ENCODE data around the gene CDH23.

The CDH23 gene

DNA sequence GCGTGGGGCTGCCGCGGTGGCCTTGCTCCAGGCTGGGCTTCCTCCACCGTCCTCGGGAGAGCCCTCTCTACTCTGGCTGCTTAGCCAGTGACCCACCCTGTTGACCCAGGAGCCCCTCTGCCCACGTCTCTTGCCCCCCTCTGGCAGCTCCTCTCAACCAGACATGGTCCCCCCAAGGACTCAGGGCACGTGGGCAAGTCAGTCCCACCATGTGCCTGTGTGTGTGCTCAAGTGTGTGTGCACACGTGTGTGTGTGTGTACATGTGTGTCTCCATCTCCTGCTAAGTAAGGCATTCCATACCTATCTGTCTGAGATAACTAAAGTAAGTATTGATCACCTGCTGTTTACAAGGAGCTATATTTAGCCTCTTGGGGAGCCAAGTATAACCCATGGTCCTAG lies 221.9 kb downstream of the CDH23 start:
- no peak overlapping the region for H3K9ac ChIP-seq
- H3K4me2 ChIP-seq (ENCODE audit: low read length) = no peak overlapping the region
- TF ChIP-seq, protein P1, sequence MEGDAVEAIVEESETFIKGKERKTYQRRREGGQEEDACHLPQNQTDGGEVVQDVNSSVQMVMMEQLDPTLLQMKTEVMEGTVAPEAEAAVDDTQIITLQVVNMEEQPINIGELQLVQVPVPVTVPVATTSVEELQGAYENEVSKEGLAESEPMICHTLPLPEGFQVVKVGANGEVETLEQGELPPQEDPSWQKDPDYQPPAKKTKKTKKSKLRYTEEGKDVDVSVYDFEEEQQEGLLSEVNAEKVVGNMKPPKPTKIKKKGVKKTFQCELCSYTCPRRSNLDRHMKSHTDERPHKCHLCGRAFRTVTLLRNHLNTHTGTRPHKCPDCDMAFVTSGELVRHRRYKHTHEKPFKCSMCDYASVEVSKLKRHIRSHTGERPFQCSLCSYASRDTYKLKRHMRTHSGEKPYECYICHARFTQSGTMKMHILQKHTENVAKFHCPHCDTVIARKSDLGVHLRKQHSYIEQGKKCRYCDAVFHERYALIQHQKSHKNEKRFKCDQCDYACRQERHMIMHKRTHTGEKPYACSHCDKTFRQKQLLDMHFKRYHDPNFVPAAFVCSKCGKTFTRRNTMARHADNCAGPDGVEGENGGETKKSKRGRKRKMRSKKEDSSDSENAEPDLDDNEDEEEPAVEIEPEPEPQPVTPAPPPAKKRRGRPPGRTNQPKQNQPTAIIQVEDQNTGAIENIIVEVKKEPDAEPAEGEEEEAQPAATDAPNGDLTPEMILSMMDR (IDR thresholded peaks at IDR 0.05) = no peak
- H3K4me3 ChIP-seq (ENCODE audit: low read depth, low read length) = no peak overlapping the region
- H3K79me2 ChIP-seq = peaks cover 23% of the 10 kb centered on the region
- H3K9me3 ChIP-seq (ENCODE audit: control insufficient read depth, low read length) = no peaks in the 10 kb centered on the region
- peaks cover 36% of the 10 kb centered on the region for H3K4me1 ChIP-seq
- H3K36me3 ChIP-seq (ENCODE audit: control insufficient read depth, insufficient read depth, low read length) = no peaks in the 10 kb centered on the region
- H3K27me3 ChIP-seq (ENCODE audit: control insufficient read depth, insufficient read depth, low read length) = no peaks in the 10 kb centered on the region
- H3K27ac ChIP-seq = no peak overlapping the region
- H2AFZ ChIP-seq = no peak overlapping the region

DNA sequence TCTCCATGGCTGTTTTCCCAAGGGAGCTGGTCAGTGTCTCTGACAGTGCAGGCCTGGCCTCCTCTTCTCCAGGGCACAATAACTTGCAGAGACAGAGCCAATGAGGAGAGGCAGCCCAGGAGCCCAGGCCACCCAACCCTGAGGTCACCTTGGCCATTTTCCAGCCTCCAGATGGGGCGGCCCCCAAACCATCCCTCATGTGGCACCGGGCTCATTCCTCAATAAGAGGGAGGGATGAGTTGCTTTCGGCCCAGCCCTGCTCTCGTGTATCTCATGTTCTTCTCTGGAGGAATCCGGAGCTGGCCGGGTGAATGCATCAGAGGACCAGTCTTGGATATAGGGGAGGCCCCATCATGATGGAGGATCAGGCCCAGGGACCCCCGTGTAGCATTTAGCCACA lies 223.9 kb downstream of the CDH23 start:
- TF ChIP-seq, protein P1 (IDR thresholded peaks at IDR 0.05) = no peak
- Histone ChIP-seq H3K36me3 (ENCODE audit: control insufficient read depth, insufficient read depth, low read length) (no peaks in the 10 kb centered on the region), H3K4me3 (ENCODE audit: low read depth, low read length) (no peak overlapping the region), H3K9ac (no peak overlapping the region), H3K27ac (peak overlapping the region; percentile 9), H3K4me1 (peaks cover 27% of the 10 kb centered on the region), H3K9me3 (ENCODE audit: control insufficient read depth, low read length) (no peaks in the 10 kb centered on the region), H3K79me2 (peaks cover 23% of the 10 kb centered on the region), H3K27me3 (ENCODE audit: control insufficient read depth, insufficient read depth, low read length) (no peaks in the 10 kb centered on the region), H2AFZ (no peak overlapping the region), H3K4me2 (ENCODE audit: low read length) (no peak overlapping the region)

DNA sequence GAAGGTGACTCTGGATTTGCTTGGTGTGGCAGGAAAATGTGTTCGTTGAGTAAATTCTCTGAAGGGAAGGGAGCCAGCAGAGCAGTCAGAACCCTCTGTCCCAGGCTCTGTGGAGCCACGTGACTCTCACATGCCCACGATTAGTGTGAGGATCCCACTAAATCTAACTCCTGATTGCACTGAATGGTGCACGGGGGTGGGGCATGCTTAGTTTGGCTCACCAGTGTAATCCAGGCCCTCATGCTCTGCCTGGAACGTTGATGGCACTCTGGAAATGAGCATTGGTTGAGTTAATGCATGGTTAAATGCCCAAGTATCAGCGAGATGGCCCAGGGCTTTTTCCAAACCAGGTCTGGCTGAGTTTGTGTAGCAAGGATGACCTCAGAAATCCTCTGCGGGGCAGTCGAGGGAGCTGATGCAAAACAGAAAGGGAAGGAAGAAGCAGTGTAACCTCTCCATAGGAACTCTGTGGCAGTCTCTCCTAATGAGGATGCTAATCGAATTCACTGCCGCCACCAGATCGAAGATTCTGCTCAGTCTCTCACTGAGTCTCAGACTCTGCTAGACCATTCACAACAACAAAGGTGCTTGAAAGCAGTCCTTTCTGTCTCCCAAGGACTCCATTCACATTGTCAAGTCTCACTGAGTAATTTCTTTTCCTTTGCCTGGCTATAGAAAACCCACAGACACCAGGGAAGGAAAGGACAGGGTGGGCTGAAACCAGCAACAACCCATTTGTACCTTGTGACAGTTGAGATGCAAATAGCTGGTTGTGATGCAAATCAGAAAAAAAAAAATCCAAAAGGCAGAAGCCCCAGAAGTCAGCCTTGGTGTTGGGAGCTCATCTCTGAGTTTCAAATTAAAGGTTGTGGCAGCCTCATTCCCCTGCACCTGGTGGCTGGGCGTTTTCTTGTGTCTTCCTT lies 224.8 kb downstream of the CDH23 start:
- H3K27me3 ChIP-seq (ENCODE audit: control insufficient read depth, insufficient read depth, low read length) = no peaks in the 10 kb centered on the region
- peaks cover 24% of the 10 kb centered on the region for H3K4me1 ChIP-seq
- H3K36me3 ChIP-seq (ENCODE audit: control insufficient read depth, insufficient read depth, low read length) = no peaks in the 10 kb centered on the region
- H2AFZ ChIP-seq = no peak overlapping the region
- no peak overlapping the region for H3K4me2 ChIP-seq (ENCODE audit: low read length)
- H3K9ac ChIP-seq = no peak overlapping the region
- no peak overlapping the region for H3K4me3 ChIP-seq (ENCODE audit: low read depth, low read length)
- TF ChIP-seq, protein P1 (IDR thresholded peaks at IDR 0.05) = no peak
- H3K79me2 ChIP-seq = peaks cover 16% of the 10 kb centered on the region
- peak overlapping the region; percentile 9 for H3K27ac ChIP-seq
- no peaks in the 10 kb centered on the region for H3K9me3 ChIP-seq (ENCODE audit: control insufficient read depth, low read length)

DNA sequence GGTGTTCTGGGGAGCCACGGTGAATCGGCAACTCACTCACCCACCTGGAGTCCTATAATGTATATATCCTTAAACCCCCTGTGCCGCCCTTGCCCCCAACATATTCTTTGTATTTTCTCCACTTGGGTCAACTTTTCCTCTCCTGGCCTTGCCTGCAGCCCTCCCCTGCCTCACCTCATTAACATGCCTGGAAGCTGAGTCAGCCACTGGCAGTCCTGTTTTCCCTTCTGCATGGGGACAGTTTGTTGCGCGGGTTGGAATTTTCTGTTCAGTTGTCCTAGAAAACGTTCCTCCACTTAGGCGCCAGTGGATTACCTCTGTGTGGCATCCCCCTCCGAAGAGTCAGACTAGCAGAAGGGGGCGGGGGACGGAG lies 225.4 kb downstream of the CDH23 start:
- H3K36me3 ChIP-seq (ENCODE audit: control insufficient read depth, insufficient read depth, low read length) = no peaks in the 10 kb centered on the region
- no peak overlapping the region for H3K4me3 ChIP-seq (ENCODE audit: low read depth, low read length)
- H3K27ac ChIP-seq = no peak overlapping the region
- H3K9me3 ChIP-seq (ENCODE audit: control insufficient read depth, low read length) = no peaks in the 10 kb centered on the region
- peaks cover 12% of the 10 kb centered on the region for H3K79me2 ChIP-seq
- TF ChIP-seq, protein P1 (IDR thresholded peaks at IDR 0.05) = no peak
- H2AFZ ChIP-seq = no peak overlapping the region
- H3K4me2 ChIP-seq (ENCODE audit: low read length) = no peak overlapping the region
- H3K9ac ChIP-seq = no peak overlapping the region
- no peaks in the 10 kb centered on the region for H3K27me3 ChIP-seq (ENCODE audit: control insufficient read depth, insufficient read depth, low read length)
- peaks cover 24% of the 10 kb centered on the region for H3K4me1 ChIP-seq

DNA sequence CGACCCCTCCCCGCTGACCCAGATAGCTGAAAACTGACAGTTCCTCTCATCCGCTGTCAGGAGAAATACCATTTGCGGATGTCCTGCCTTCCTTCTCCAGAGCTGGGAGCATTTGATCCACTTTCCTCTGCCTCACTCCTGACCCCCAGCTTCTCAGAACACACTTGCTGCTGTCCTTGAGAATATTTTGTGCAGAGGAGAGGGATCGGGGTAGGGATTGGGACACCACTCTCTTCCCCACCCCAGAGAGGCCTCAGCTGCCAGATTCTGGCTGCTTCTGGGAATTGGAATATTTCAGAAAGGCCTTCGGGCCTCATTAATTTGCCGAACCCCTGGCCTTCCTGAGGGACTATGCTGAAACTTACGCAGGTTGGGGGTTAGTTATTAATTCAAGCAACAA lies 225.9 kb downstream of the CDH23 start:
- no peak overlapping the region for H3K27ac ChIP-seq
- H3K4me2 ChIP-seq (ENCODE audit: low read length) = no peak overlapping the region
- no peaks in the 10 kb centered on the region for H3K27me3 ChIP-seq (ENCODE audit: control insufficient read depth, insufficient read depth, low read length)
- peaks cover 24% of the 10 kb centered on the region for H3K4me1 ChIP-seq
- H3K9me3 ChIP-seq (ENCODE audit: control insufficient read depth, low read length) = no peaks in the 10 kb centered on the region
- no peaks in the 10 kb centered on the region for H3K36me3 ChIP-seq (ENCODE audit: control insufficient read depth, insufficient read depth, low read length)
- TF ChIP-seq, protein P1 (IDR thresholded peaks at IDR 0.05) = no peak
- H3K4me3 ChIP-seq (ENCODE audit: low read depth, low read length) = no peak overlapping the region
- H3K79me2 ChIP-seq = peaks cover 12% of the 10 kb centered on the region
- H2AFZ ChIP-seq = no peak overlapping the region
- no peak overlapping the region for H3K9ac ChIP-seq
